Sigmoid colon (tissue), 7 donors: ENCODE measurements around the gene PRKN. TPM values are rescaled to one million over a fixed set of nuclear protein-coding genes. Genes with fewer than 3 reads are reported as not detected.
"Not testable (repeated sequence)": the region's sequence is repeated elsewhere in the genome, so short reads cannot be mapped to it uniquely, and the experiment has no call there.

Experiments used
- DNase-seq: peaks from one replicate; pipeline ENCODE4 v3.0.0-alpha.2; 2019
- H3K27ac ChIP-seq, 4 donors: fragments of 200-600 bp; sonication (generic); one replicate each; pipeline ENCODE4 v1.5.1; 2016 to 2019; ENCODE audit warnings: mild to moderate bottlenecking in 1 of 4
- H3K27me3 ChIP-seq, 3 donors: fragments of 200-600 bp; sonication (generic); one replicate each; pipeline ENCODE4 v1.5.1; 2019; ENCODE audit warnings: mild to moderate bottlenecking in 1 of 3
- H3K36me3 ChIP-seq, 4 donors: fragments of 200-600 bp; sonication (generic); one replicate each; pipeline ENCODE4 v1.5.1; 2016 to 2019
- H3K4me1 ChIP-seq, 4 donors: fragments of 200-600 bp; sonication (generic); one replicate each; pipeline ENCODE4 v1.5.1; 2017 to 2019
- H3K4me3 ChIP-seq, 4 donors: fragments of 200-600 bp; sonication (generic); one replicate each; pipeline ENCODE4 v1.5.1; 2017 to 2019; ENCODE audit warnings: mild to moderate bottlenecking in 2 of 4, moderate library complexity in 1 of 4
- H3K9me3 ChIP-seq, 4 donors: fragments of 200-600 bp in 3 of 4; sonication (generic) in 3 of 4; one replicate each; pipeline versions ENCODE4 v1.5.1 to v1.6.1; 2013 to 2019
- CTCF ChIP-seq, 4 experiments: fragments of 450-650 bp in 3 of 4; fragments of 200-600 bp in 1 of 4; IDR thresholded peaks; one replicate each; pipeline ENCODE4 v1.5.1; 2016 to 2019; ENCODE audit warnings: antibody characterized with exemption in 4 of 4, mild to moderate bottlenecking in 3 of 4, moderate library complexity in 2 of 4
- EP300 ChIP-seq, 4 donors: sonication (generic); formaldehyde crosslinking; IDR thresholded peaks; one replicate each; pipeline ENCODE4 v1.6.1; 2017; ENCODE audit warnings: antibody characterized with exemption in 4 of 4
- POLR2A ChIP-seq, 2 donors: fragments of 450-650 bp; IDR thresholded peaks; one replicate each; pipeline ENCODE4 v1.6.1; 2016; ENCODE audit warnings: antibody characterized with exemption in 2 of 2, mild to moderate bottlenecking in 2 of 2, moderate library complexity in 2 of 2
- POLR2AphosphoS5 ChIP-seq, 4 donors: sonication (generic); formaldehyde crosslinking; IDR thresholded peaks; one replicate each; pipeline ENCODE4 v1.6.1; 2017; ENCODE audit warnings: antibody characterized with exemption in 4 of 4
- WGBS, 2 donors: extraction: QIAGEN DNeasy Blood & Tissue Kit; methylation state at CpG; one replicate each; pipeline ENCODE4 v1.1.7; 2013; 5-methylcytosine and 5-hydroxymethylcytosine counted together
- intact Hi-C: fragments of 100-400 bp; cut with DNase I; formaldehyde crosslinking; loops from one replicate; pipeline ENCODE4 v1.15.1; 2023
- polyA plus RNA-seq, 3 donors: library from polyadenylated mRNA; stranded (reverse); fragments of 200-250 nt; gene quantifications; one replicate each; pipeline ENCODE4 v1.2.3, GENCODE V29; 2013
- total RNA-seq, 4 donors: library from RNA; depleted of rRNA; stranded (reverse); fragments of >200 nt; gene quantifications; one replicate each; pipeline ENCODE4 v1.1.0, GENCODE V29; 2016
- donor health status: healthy with polysubstance abuse.
- donor health status: Bipolar disorder and iron deficiency.
- donor health status: healthy.

PRKN gene
- total and polyA plus RNA-seq, 7 donors, result 0.38 to 173 (median 9.7) TPM

- Histone ChIP-seq H3K27ac (no peak overlapping the region), H3K4me1 (no peaks in the 10 kb centered on the region), H3K27me3 (no peaks in the 10 kb centered on the region), H3K4me3 (no peak overlapping the region), H3K36me3 (no peaks in the 10 kb centered on the region), H3K9me3 (no peaks in the 10 kb centered on the region)
- intact Hi-C loops, result no loop called here
- 88 to 90% methylated on average over 4 of the region's 4 CpGs for WGBS, 2 donors
- TF ChIP-seq POLR2AphosphoS5 (IDR thresholded peaks at IDR 0.05) (no peak), CTCF (IDR thresholded peaks at IDR 0.05) (no peak), POLR2A (IDR thresholded peaks at IDR 0.05) (no peak), EP300 (IDR thresholded peaks at IDR 0.05) (no peak)
- DNase-seq, result no peak
Observed at GRCh38 chr6:161327360-161327953, 1400.1 kb downstream of the PRKN start.

DNA sequence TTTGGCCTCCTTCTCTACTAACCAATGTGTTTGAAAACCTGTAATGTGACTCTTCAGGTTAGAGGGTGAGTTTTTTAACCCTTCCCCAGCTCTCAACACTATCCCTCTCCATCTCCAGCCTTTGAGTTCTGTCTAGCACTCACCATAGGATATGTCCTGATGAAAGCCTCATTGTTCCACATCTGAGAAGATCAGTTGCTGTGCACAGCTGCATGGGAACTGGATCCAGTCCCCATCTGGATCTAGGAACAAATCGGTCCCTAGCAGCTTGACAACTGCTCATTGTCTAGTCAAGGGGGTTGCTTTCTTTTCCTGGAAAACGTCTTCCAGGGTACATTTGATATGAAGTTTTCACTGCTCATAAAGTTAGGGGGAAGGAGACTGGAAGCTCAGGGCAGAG lies 1408.3 kb downstream of the PRKN start:
- peaks cover 0 to 4% (median 0%) of the 10 kb centered on the region in 4 donors for H3K9me3 ChIP-seq
- H3K36me3 ChIP-seq, result no peaks in the 10 kb centered on the region
- TF ChIP-seq POLR2AphosphoS5 (IDR thresholded peaks at IDR 0.05) (no peak), EP300 (IDR thresholded peaks at IDR 0.05) (no peak), CTCF (IDR thresholded peaks at IDR 0.05) (no peak), POLR2A (IDR thresholded peaks at IDR 0.05) (no peak)
- intact Hi-C loops, result no loop called here
- 64 to 66% methylated on average over 2 of the region's 2 CpGs for WGBS, 2 donors
- H3K4me1 ChIP-seq, result no peaks in the 10 kb centered on the region
- no peak overlapping the region for H3K4me3 ChIP-seq
- no peak for DNase-seq
- no peak overlapping the region for H3K27ac ChIP-seq
- H3K27me3 ChIP-seq, result no peaks in the 10 kb centered on the region

DNA sequence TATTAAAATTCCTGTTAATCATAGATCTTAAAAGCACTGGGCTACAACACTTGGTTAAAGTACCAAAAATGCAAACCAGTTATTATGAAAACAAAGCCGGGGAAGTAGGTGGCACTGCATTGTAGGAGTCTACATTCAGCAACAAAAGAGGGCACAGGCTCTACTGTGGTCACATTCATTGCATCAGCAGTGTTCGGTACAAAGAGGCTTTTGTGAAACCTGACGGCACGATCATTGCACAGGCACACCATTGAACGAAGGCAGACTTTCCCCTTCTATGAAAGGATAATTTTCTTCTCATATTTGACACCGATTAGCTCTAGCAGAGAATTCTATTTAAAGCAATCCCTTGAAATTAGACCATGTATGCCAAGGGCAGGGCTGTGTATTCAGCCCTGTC lies 1409.1 kb downstream of the PRKN start:
- Histone ChIP-seq H3K36me3 (no peaks in the 10 kb centered on the region), H3K27ac (no peak overlapping the region), H3K4me3 (no peak overlapping the region), H3K9me3 (peaks cover 0 to 4% (median 0%) of the 10 kb centered on the region in 4 donors), H3K27me3 (no peaks in the 10 kb centered on the region), H3K4me1 (no peaks in the 10 kb centered on the region)
- WGBS, 2 donors, result 85 to 86% methylated on average over 6 of the region's 6 CpGs
- no peak for TF ChIP-seq POLR2A (IDR thresholded peaks at IDR 0.05)
- no peak for TF ChIP-seq POLR2AphosphoS5 (IDR thresholded peaks at IDR 0.05)
- TF ChIP-seq CTCF (IDR thresholded peaks at IDR 0.05), result no peak
- no peak for TF ChIP-seq EP300 (IDR thresholded peaks at IDR 0.05)
- DNase-seq, result no peak
- intact Hi-C loops, result no loop called here

DNA sequence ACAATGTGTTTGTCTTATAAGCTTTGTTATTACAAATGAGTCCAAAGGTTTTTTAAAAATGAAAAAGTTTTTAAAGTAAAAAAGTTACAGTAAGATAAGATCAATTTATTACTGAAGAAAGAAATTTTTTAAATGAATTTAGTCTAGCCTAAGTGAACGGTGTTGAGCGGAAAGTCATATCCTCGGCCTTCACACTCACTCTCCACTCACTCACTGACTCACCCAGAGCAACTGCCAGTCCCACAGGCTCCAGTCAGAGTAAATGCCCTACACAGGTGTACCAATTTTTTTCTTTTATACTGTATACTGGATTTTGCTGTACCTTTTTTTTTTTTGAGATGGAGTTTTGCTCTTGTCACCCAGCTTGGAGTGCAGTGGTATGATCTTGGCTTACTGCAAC lies 1411.0 kb downstream of the PRKN start:
- H3K27me3 ChIP-seq, result no peaks in the 10 kb centered on the region
- H3K4me1 ChIP-seq, result no peaks in the 10 kb centered on the region
- H3K9me3 ChIP-seq, result peaks cover 0 to 4% (median 0%) of the 10 kb centered on the region in 4 donors
- TF ChIP-seq POLR2A (IDR thresholded peaks at IDR 0.05) (no peak), POLR2AphosphoS5 (IDR thresholded peaks at IDR 0.05) (no peak), CTCF (IDR thresholded peaks at IDR 0.05) (no peak), EP300 (IDR thresholded peaks at IDR 0.05) (no peak)
- intact Hi-C loops, result no loop called here
- H3K27ac ChIP-seq, result no peak overlapping the region
- 94% methylated on average over 3 of the region's 3 CpGs for WGBS, 2 donors
- DNase-seq, result no peak
- no peak overlapping the region for H3K4me3 ChIP-seq
- H3K36me3 ChIP-seq, result no peaks in the 10 kb centered on the region

DNA sequence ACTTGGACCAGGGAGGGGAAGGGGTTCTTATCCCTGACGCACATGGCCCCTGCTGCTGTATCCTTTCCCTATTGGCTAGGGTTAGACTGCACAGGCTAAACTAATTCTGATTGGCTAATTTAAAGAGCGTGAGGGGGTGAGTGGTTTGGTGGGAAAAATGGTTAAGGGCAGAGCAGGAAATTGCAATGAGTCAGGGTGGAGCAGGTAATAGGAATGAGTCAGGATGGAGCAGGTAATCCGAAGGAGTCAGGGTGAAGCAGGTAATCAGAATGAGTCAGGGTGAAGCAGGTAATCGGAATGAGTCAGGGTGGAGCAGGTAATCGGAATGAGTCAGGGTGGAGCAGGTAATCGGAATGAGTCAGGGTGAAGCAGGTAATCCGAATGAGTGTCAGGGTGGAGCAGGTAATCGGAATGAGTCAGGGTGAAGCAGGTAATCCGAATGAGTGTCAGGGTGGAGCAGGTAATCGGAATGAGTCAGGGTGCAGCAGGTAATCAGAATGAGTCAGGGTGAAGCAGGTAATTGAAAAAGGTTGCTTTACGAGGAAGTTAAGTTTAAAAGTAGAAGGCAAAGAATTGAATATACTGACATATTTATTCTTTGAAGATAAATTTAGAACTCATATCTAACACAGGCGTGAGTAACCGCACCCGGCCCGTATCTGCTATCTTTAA lies 1412.2 kb downstream of the PRKN start:
- intact Hi-C loops, DNase-seq, H3K9me3 ChIP-seq, H3K27me3 ChIP-seq, H3K4me1 ChIP-seq, H3K36me3 ChIP-seq, H3K4me3 ChIP-seq, H3K27ac ChIP-seq: not testable (repeated sequence)
- 61 to 94% methylated on average over 15 of the region's 15 CpGs for WGBS, 2 donors

DNA sequence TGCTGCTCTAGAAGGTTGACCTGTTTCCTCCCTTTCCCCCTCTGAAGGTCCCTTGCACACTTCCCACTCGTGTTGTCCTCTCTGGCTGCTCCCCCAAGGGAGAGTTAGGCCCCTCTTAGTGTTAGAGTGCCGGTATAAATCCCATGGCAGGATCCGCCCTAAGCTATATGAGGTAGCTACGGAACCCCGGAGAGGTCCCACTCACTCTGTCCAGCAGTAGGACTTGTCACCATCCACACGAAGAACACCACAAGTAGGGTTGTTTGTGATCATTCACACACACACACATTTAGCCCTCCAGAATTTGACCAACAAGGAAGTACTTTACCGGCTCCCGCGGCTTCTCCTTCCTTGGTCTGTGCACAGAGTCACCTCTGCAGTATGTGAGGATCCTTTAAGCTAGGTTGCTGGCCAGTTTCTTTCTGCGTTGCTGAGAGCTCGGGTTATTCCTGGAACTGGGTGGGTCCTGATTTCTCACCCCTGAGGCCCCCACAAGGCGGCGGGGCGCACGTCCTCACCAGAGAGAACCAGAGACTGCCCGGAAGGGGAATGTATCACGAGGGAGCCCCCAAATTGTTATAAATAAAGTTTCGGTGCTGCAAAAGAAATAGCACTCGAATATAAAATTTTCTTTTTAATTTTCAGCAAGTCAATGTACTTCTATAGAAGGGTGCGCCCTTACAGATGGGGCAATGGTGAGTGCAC lies 1412.9 kb downstream of the PRKN start:
- H3K4me3 ChIP-seq, H3K9me3 ChIP-seq, H3K4me1 ChIP-seq, H3K36me3 ChIP-seq, H3K27ac ChIP-seq, intact Hi-C loops, DNase-seq, H3K27me3 ChIP-seq: not testable (repeated sequence)
- 92 to 94% methylated on average over 20 of the region's 20 CpGs for WGBS, 2 donors
